ENCODE measurements around the gene ZNF439. TPM values are rescaled to one million over a fixed set of nuclear protein-coding genes. Genes with fewer than 3 reads are reported as not detected.
"Not testable (repeated sequence)": the region's sequence is repeated elsewhere in the genome, so short reads cannot be mapped to it uniquely, and the experiment has no call there.

ZNF439 gene
- total and polyA plus RNA-seq, 2 donors (not counting 1 experiment from before 2014, with no cell fraction given), result 3.1 to 9.4 TPM

DNA sequence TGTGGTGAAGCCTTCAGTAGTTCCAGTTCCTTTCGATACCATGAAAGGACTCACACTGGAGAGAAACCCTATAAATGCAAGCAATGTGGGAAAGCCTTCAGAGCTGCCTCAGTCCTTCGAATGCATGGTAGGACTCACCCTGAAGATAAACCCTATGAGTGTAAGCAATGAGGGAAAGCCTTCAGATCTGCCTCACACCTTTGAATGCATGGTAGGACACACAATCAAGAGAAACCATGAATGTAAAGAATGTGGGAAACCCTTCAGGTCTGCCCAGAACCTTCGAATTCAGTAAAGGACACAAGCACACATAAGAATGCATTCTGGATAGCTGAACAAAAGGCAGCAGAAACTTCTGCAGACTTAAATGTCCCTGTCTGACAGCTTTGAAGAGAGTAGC, 57.4 kb downstream of the ZNF439 start:
- H2AFZ ChIP-seq (ENCODE audit: low read length), result no peak overlapping the region
- no peak overlapping the region for H3K4me2 ChIP-seq (ENCODE audit: extremely low read depth, insufficient read depth, low read length)
- H3K4me3 ChIP-seq (replicated peaks in 1 of 4; ENCODE audit: control extremely low read depth in 1 of 4, insufficient read depth in 1 of 4, low read depth in 3 of 4, low read length in 4 of 4), result no peak overlapping the region
- TF ChIP-seq, protein P1, sequence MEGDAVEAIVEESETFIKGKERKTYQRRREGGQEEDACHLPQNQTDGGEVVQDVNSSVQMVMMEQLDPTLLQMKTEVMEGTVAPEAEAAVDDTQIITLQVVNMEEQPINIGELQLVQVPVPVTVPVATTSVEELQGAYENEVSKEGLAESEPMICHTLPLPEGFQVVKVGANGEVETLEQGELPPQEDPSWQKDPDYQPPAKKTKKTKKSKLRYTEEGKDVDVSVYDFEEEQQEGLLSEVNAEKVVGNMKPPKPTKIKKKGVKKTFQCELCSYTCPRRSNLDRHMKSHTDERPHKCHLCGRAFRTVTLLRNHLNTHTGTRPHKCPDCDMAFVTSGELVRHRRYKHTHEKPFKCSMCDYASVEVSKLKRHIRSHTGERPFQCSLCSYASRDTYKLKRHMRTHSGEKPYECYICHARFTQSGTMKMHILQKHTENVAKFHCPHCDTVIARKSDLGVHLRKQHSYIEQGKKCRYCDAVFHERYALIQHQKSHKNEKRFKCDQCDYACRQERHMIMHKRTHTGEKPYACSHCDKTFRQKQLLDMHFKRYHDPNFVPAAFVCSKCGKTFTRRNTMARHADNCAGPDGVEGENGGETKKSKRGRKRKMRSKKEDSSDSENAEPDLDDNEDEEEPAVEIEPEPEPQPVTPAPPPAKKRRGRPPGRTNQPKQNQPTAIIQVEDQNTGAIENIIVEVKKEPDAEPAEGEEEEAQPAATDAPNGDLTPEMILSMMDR (conservative IDR thresholded peaks at IDR 0.05 in 1 of 2, IDR thresholded peaks at IDR 0.05 in 1 of 2; ENCODE audit: low read depth in 1 of 2, low read length in 2 of 2), result no peak
- TF ChIP-seq EZH2 (IDR thresholded peaks at IDR 0.05; ENCODE audit: low read length, missing control alignments), result no peak
- no peaks in the 10 kb centered on the region for H4K20me1 ChIP-seq (ENCODE audit: control insufficient read depth, extremely low read depth, insufficient read depth, low read length)
- H3K27ac ChIP-seq (ENCODE audit: insufficient read depth, low read length), result no peak overlapping the region
- no peak overlapping the region for H3K9ac ChIP-seq (ENCODE audit: insufficient read depth, low read length)
- H3K27me3 ChIP-seq (ENCODE audit: control insufficient read depth, insufficient read depth, low read length), result no peaks in the 10 kb centered on the region
- no peaks in the 10 kb centered on the region for H3K4me1 ChIP-seq (ENCODE audit: control insufficient read depth, extremely low read depth, insufficient read depth, low read length)
- H3K79me2 ChIP-seq (ENCODE audit: control insufficient read depth, insufficient read depth, low read length), result no peaks in the 10 kb centered on the region
- peaks cover 4% of the 10 kb centered on the region for H3K9me3 ChIP-seq (ENCODE audit: control insufficient read depth, insufficient read depth, low read depth, low read length)
- H3K36me3 ChIP-seq (ENCODE audit: control insufficient read depth, insufficient read depth, low read length), result no peaks in the 10 kb centered on the region
- no peak for DNase-seq (ENCODE audit: low read depth in 2 of 2)

DNA sequence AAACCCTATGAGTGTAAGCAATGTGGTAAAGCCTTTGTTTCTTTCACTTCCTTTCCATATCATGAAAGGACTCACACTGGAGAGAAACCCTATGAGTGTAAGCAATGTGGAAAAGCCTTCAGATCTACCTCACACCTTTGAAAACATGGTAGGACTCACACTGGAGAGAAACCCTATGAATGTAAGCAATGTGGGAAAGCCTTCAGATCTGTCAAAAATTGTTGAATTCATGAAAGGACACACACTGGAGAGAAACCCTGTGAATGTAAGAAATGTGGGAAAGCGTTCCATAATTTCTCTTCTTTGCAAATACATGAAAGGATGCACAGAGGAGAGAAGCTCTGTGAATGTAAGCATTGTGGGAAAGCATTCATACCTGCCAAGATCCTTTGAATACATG, 63.4 kb downstream of the ZNF439 start:
- H4K20me1 ChIP-seq (ENCODE audit: control insufficient read depth, extremely low read depth, insufficient read depth, low read length); H3K27ac ChIP-seq (ENCODE audit: insufficient read depth, low read length); H3K4me2 ChIP-seq (ENCODE audit: extremely low read depth, insufficient read depth, low read length); H3K36me3 ChIP-seq (ENCODE audit: control insufficient read depth, insufficient read depth, low read length); H3K4me3 ChIP-seq (replicated peaks in 1 of 4; ENCODE audit: control extremely low read depth in 1 of 4, insufficient read depth in 1 of 4, low read depth in 3 of 4, low read length in 4 of 4); H3K27me3 ChIP-seq (ENCODE audit: control insufficient read depth, insufficient read depth, low read length); DNase-seq (ENCODE audit: low read depth in 2 of 2); H3K4me1 ChIP-seq (ENCODE audit: control insufficient read depth, extremely low read depth, insufficient read depth, low read length); H3K79me2 ChIP-seq (ENCODE audit: control insufficient read depth, insufficient read depth, low read length); H3K9ac ChIP-seq (ENCODE audit: insufficient read depth, low read length); H2AFZ ChIP-seq (ENCODE audit: low read length); H3K9me3 ChIP-seq (ENCODE audit: control insufficient read depth, insufficient read depth, low read depth, low read length): not testable (repeated sequence)

DNA sequence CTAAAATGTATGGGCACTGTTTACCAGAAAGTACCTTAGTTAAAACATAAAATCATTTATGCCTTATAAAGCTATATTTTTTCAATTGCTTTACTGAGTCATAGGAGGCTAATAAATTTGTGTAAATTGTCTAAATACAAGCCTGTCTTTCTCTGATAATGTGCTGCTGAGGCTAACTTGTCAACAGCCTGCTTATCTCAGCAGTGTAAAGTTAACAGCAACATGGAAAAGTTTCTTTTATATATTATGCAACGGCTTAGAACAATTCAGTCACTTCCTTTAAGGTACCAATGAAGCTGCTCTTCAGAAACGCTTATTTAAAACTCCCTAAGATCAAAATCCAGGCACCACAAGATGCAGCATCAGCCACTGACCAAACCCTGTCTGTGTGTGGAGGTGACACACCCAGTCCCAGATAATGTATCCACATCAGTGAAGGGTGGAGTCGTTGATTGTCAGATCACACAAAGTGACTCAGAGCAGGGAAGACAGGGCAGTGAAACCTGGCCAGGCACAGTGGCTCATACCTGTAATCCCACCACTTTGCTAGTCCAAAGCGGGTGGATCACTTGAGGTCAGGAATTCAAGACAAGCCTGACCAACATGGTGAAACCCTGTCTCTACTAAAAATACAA, 66.0 kb downstream of the ZNF439 start:
- not testable (repeated sequence) for H2AFZ ChIP-seq (ENCODE audit: low read length); H3K4me1 ChIP-seq (ENCODE audit: control insufficient read depth, extremely low read depth, insufficient read depth, low read length); DNase-seq (ENCODE audit: low read depth in 2 of 2); H3K9ac ChIP-seq (ENCODE audit: insufficient read depth, low read length); H3K9me3 ChIP-seq (ENCODE audit: control insufficient read depth, insufficient read depth, low read depth, low read length); H3K27me3 ChIP-seq (ENCODE audit: control insufficient read depth, insufficient read depth, low read length); H3K27ac ChIP-seq (ENCODE audit: insufficient read depth, low read length); H3K4me3 ChIP-seq (replicated peaks in 1 of 4; ENCODE audit: control extremely low read depth in 1 of 4, insufficient read depth in 1 of 4, low read depth in 3 of 4, low read length in 4 of 4); H3K4me2 ChIP-seq (ENCODE audit: extremely low read depth, insufficient read depth, low read length); H4K20me1 ChIP-seq (ENCODE audit: control insufficient read depth, extremely low read depth, insufficient read depth, low read length); H3K36me3 ChIP-seq (ENCODE audit: control insufficient read depth, insufficient read depth, low read length); H3K79me2 ChIP-seq (ENCODE audit: control insufficient read depth, insufficient read depth, low read length)

Other genes with a start within 250 kb of the ZNF439 start
- 4.9 and 5.3 TPM in 2 replicates for gene ZNF823, start 109.8 kb upstream of the ZNF439 start, total RNA-seq
- gene ZNF823, start 109.8 kb upstream of the ZNF439 start, polyA plus RNA-seq, result 3.3 and 3.4 TPM in 2 replicates
- gene ZNF441, start 81.7 kb upstream of the ZNF439 start, total RNA-seq, result 11.8 and 21.1 TPM in 2 replicates
- gene ZNF441, start 81.7 kb upstream of the ZNF439 start, polyA plus RNA-seq, result 3.2 and 5.4 TPM in 2 replicates
- gene ZNF491, start 50.2 kb upstream of the ZNF439 start, total RNA-seq, result 3.3 and 5.8 TPM in 2 replicates
- gene ZNF491, start 50.2 kb upstream of the ZNF439 start, polyA plus RNA-seq, result 1.2 and 1.7 TPM in 2 replicates
- gene ZNF440, start 34.5 kb upstream of the ZNF439 start, total RNA-seq, result 6.9 and 11.1 TPM in 2 replicates
- 3.7 and 4.6 TPM in 2 replicates for gene ZNF440, start 34.5 kb upstream of the ZNF439 start, polyA plus RNA-seq
- gene ZNF69, start 39.1 kb downstream of the ZNF439 start, total RNA-seq, result 2.8 and 7.1 TPM in 2 replicates
- 1.7 and 2.2 TPM in 2 replicates for gene ZNF69, start 39.1 kb downstream of the ZNF439 start, polyA plus RNA-seq
- gene ZNF700, start 76.4 kb downstream of the ZNF439 start, total RNA-seq, result 7.4 and 12.4 TPM in 2 replicates
- 3.9 and 5.7 TPM in 2 replicates for gene ZNF700, start 76.4 kb downstream of the ZNF439 start, polyA plus RNA-seq
- 1.3 and 2.5 TPM in 2 replicates for gene ZNF763, start 116.3 kb downstream of the ZNF439 start, total RNA-seq
- 0.94 and 1.6 TPM in 2 replicates for gene ZNF763, start 116.3 kb downstream of the ZNF439 start, polyA plus RNA-seq
- 5.1 and 8.9 TPM in 2 replicates for gene ZNF433, start 187.0 kb downstream of the ZNF439 start, total RNA-seq
- 2.6 and 2.9 TPM in 2 replicates for gene ZNF433, start 187.0 kb downstream of the ZNF439 start, polyA plus RNA-seq
- under 0.01 TPM in 1 of 2 replicates, not detected in the other for gene ZNF878, start 204.2 kb downstream of the ZNF439 start, total RNA-seq
- 0.07 and 0.16 TPM in 2 replicates for gene ZNF878, start 204.2 kb downstream of the ZNF439 start, polyA plus RNA-seq
- gene ZNF844, start 216.0 kb downstream of the ZNF439 start, total RNA-seq, result 8.2 and 15.4 TPM in 2 replicates
- 4.2 and 4.7 TPM in 2 replicates for gene ZNF844, start 216.0 kb downstream of the ZNF439 start, polyA plus RNA-seq